Common myeloid progenitor, CD34-positive (primary cell): ENCODE measurements around the gene RSBN1L.
A peak's percentile ranks its signal among the peaks of the same experiment; 100 is the strongest.

ENCODE experiments used
- CTCF ChIA-PET: fragments of 350-600 bp; sonication (Branson Sonifier 250); formaldehyde crosslinking; loops from one replicate; lab custom pipeline; 2021; ENCODE audit warnings: antibody characterized with exemption; lab: Charles Lee
- POLR2A ChIA-PET: fragments of 350-600 bp; sonication (Branson Sonifier 250); formaldehyde crosslinking; loops from one replicate; lab custom pipeline; 2021; ENCODE audit warnings: antibody characterized with exemption; lab: Charles Lee
- DNase-seq, 3 donors: peaks; one replicate each; pipeline versions ENCODE4 v3.0.0 to v3.0.0-alpha.2; 2013
- H3K27ac ChIP-seq, 2 experiments: 1 replicate in 1 of 2; 2 replicates in 1 of 2; pipeline ENCODE4 v1.7.0; 2013; ENCODE audit warnings: inconsistent platforms in 2 of 2, low read length in 2 of 2, mild to moderate bottlenecking in 2 of 2, low read depth in 1 of 2, moderate library complexity in 1 of 2; ENCODE audit not compliant: severe bottlenecking in 2 of 2, insufficient read depth in 1 of 2, poor library complexity in 1 of 2
- H3K27me3 ChIP-seq, 5 experiments: replicated peaks in 2 of 5; 1 replicate in 3 of 5; 2 replicates in 2 of 5; pipeline versions ENCODE4 v1.6.1 to v1.7.0; 2013; ENCODE audit warnings: low read length in 4 of 5, mild to moderate bottlenecking in 2 of 5, moderate library complexity in 2 of 5, inconsistent platforms in 1 of 5; ENCODE audit not compliant: insufficient read depth in 5 of 5, control insufficient read depth in 4 of 5
- H3K36me3 ChIP-seq, 4 experiments: 1 replicate in 2 of 4; 2 replicates in 2 of 4; pipeline versions ENCODE4 v1.6.1 to v1.7.0; 2013; ENCODE audit warnings: low read length in 3 of 4, control low read depth in 1 of 4, mild to moderate bottlenecking in 1 of 4; ENCODE audit not compliant: control insufficient read depth in 4 of 4, insufficient read depth in 4 of 4
- H3K4me1 ChIP-seq, 4 experiments: 1 replicate in 3 of 4; 2 replicates in 1 of 4; pipeline versions ENCODE4 v1.6.1 to v1.7.1; 2013; ENCODE audit warnings: low read length in 3 of 4, mild to moderate bottlenecking in 3 of 4, control low read depth in 1 of 4, inconsistent platforms in 1 of 4, moderate library complexity in 1 of 4; ENCODE audit not compliant: control insufficient read depth in 4 of 4, insufficient read depth in 4 of 4; ENCODE audit errors: control extremely low read depth in 1 of 4
- H3K4me3 ChIP-seq, 7 experiments: 1 replicate in 4 of 7; 2 replicates in 3 of 7; pipeline versions ENCODE4 v1.5.1 to v1.7.0; 2013; ENCODE audit warnings: mild to moderate bottlenecking in 7 of 7, low read length in 6 of 7, moderate library complexity in 6 of 7, inconsistent platforms in 2 of 7, low read depth in 2 of 7, control low read depth in 1 of 7; ENCODE audit not compliant: insufficient read depth in 4 of 7, control insufficient read depth in 1 of 7; ENCODE audit errors: extremely low read depth in 1 of 7
- H3K9me3 ChIP-seq, 5 experiments: 1 replicate in 4 of 5; 2 replicates in 1 of 5; pipeline versions ENCODE4 v1.6.1 to v1.7.1; 2013; ENCODE audit warnings: low read length in 4 of 5, mild to moderate bottlenecking in 2 of 5, inconsistent platforms in 1 of 5, low read depth in 1 of 5, moderate library complexity in 1 of 5; ENCODE audit not compliant: control insufficient read depth in 4 of 5, insufficient read depth in 2 of 5; ENCODE audit errors: control extremely low read depth in 1 of 5
- WGBS: methylation state at CpG from one replicate; pipeline ENCODE4 v1.1.5; 2013; ENCODE audit not compliant: insufficient coverage; 5-methylcytosine and 5-hydroxymethylcytosine counted together

RSBN1L gene

DNA sequence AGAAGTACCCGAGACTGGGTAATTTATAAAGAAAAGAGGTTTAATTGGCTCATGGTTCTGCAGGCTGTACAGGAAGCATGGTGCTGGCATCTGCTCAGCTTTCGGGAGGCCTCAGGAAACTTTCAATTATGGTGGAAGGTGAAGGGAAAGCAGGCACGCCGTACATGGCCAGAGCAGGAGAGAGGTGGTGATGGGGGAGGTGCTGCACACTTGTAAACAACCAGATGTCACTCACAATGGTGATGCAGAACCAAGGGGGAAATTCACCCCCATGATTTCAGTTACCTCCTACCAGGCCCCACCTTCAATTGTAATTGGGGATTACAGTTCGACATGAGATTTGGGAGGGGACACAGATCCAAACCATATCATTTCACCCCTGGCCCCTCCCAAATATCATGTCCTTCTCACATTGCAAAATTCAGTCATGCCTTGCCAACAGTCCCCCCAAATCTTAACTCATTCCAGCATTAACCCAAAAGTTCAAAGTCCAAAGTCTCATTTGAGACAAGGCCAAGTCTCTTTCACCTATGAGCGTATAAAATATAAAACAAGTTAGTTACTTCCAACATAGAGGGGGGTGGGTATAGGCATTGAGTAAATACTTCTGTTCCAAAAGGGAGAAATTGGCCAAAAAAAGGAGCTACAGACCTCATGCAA lies 50.0 kb downstream of the RSBN1L start:
- POLR2A ChIA-PET = no interaction called here
- H3K27me3 ChIP-seq = no peaks in the 10 kb centered on the region
- H3K9me3 ChIP-seq = peaks cover 0 to 3% (median 0%) of the 10 kb centered on the region in 5 experiments
- H3K36me3 ChIP-seq = peaks cover 5 to 19% (median 11%) of the 10 kb centered on the region in 4 experiments
- H3K4me1 ChIP-seq = peaks cover 0 to 10% (median 7%) of the 10 kb centered on the region in 4 experiments
- DNase-seq = no peak
- no peak overlapping the region for H3K4me3 ChIP-seq
- CTCF ChIA-PET = interaction anchor here (0.9 to 1.6 kb wide), 7 partner anchors 9 to 94 kb away, joined by 3 to 4 read pairs (median 3); partner anchors contain the start of gene RSBN1L
- 98% methylated on average over 5 of the region's 6 CpGs for WGBS
- no peak overlapping the region for H3K27ac ChIP-seq

GRCh38 chr7:77746824-77747165 lies 50.5 kb downstream of the RSBN1L start:
- CTCF ChIA-PET = interaction anchor here (0.9 to 1.4 kb wide), 6 partner anchors 10 to 95 kb away, joined by 3 to 4 read pairs (median 3); partner anchors contain the start of gene RSBN1L
- Histone ChIP-seq H3K27me3 (no peaks in the 10 kb centered on the region), H3K4me1 (peaks cover 4 to 15% (median 12%) of the 10 kb centered on the region in 4 experiments), H3K36me3 (peaks cover 5 to 19% (median 11%) of the 10 kb centered on the region in 4 experiments), H3K9me3 (peaks cover 0 to 3% (median 0%) of the 10 kb centered on the region in 5 experiments), H3K27ac (no peak overlapping the region), H3K4me3 (no peak overlapping the region)
- POLR2A ChIA-PET = no interaction called here
- no CpG with 5 or more reads among the region's 2 CpGs for WGBS
- no peak for DNase-seq

DNA sequence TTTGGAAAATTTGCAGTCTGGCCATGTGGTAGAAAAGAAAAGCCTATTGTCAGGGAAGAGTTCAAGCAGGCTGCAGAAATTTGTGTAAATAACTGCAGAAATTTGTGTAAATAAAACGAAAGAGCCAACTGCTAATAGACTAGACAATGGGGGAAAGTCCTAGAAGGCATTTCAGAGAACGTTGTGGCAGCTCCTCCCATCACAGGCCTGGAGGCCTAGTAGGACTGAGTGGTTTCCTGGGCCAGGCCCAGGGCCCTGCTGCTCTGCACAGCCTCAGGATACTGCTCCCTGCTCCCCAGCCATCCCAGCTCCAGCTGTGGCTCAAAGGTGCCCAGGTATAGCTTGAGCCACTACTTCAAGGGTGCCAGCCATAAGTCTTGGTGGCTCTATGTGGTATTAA lies 50.9 kb downstream of the RSBN1L start:
- peaks cover 0 to 3% (median 0%) of the 10 kb centered on the region in 5 experiments for H3K9me3 ChIP-seq
- H3K4me3 ChIP-seq = no peak overlapping the region
- no peak overlapping the region for H3K27ac ChIP-seq
- ChIA-PET CTCF (interaction anchor here (0.6 to 1.3 kb wide), 5 partner anchors 10 to 51 kb away, joined by 3 to 4 read pairs (median 3); partner anchors contain the start of gene RSBN1L), POLR2A (no interaction called here)
- H3K27me3 ChIP-seq = no peaks in the 10 kb centered on the region
- DNase-seq = no peak
- peaks cover 5 to 18% (median 14%) of the 10 kb centered on the region in 4 experiments for H3K4me1 ChIP-seq
- peaks cover 5 to 19% (median 11%) of the 10 kb centered on the region in 4 experiments for H3K36me3 ChIP-seq
- WGBS = 96% methylated on average over 2 of the region's 2 CpGs

GRCh38 chr7:77747718-77748117 lies 51.5 kb downstream of the RSBN1L start:
- POLR2A ChIA-PET = no interaction called here
- peaks cover 5 to 19% (median 9%) of the 10 kb centered on the region in 4 experiments for H3K36me3 ChIP-seq
- H3K27me3 ChIP-seq = no peaks in the 10 kb centered on the region
- CTCF ChIA-PET = interaction anchor here (0.6 to 1.2 kb wide), 4 partner anchors 11 to 52 kb away, joined by 3 to 4 read pairs (median 3); partner anchors contain the start of gene RSBN1L
- DNase-seq = no peak
- no peak overlapping the region for H3K4me3 ChIP-seq
- no peak overlapping the region for H3K27ac ChIP-seq
- 50% methylated on average over 1 of the region's 1 CpG for WGBS
- H3K4me1 ChIP-seq = peaks cover 8 to 23% (median 19%) of the 10 kb centered on the region in 4 experiments
- peaks cover 0 to 3% (median 0%) of the 10 kb centered on the region in 5 experiments for H3K9me3 ChIP-seq

DNA sequence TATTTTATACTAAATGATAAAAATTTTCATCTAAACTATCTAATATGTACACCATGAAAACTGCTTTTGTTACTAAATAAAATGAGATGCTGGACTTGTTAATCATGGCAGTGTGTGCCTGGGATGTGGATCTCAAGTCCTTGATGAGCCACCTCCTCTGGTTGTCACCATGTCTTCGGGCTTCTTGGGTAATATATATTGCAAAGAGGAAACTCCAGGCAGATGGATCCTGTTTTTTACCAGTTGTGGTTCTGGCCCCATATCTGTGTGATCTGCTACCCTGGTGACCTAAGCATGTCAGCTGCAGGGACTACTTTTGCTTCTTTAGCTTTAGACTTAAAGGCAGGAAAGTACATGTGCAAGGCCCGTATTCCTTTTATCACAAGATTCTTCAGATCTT lies 55.8 kb downstream of the RSBN1L start:
- ChIA-PET CTCF (interaction anchor here (1.0 to 6.3 kb wide), 6 partner anchors 10 to 93 kb away, joined by 3 to 69 read pairs (median 4); partner anchors contain the start of gene RSBN1L), POLR2A (interaction anchor here (1.2 kb wide), 1 partner anchor 37 kb away, joined by 3 read pairs; no protein-coding TSS in a partner anchor)
- peak; percentile 93 to 99 (median 98) for DNase-seq

DNA sequence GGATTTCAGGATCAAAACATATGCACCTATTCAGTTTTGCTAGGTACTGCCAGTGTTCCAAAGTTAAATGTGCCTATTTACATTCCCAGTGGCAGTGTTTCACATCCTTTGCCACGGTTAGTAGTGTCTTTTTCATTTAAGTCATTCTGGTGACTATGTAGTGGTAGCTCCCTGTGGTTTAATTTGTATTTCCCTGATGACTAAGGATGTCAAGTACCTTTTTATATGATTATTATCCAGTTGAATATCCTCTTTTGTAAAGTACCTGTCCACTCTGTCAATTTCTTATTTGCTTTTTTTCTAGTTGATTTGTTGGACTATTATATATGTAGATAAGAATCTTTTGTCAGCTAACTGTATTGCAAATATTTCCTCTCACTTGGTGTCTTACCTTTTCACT lies 56.9 kb downstream of the RSBN1L start:
- peaks cover 28 to 47% (median 44%) of the 10 kb centered on the region in 4 experiments for H3K4me1 ChIP-seq
- no CpG with 5 or more reads among the region's 1 CpG for WGBS
- peak in 2 of 3 donors; percentile 61 to 74 for DNase-seq
- H3K27me3 ChIP-seq = no peaks in the 10 kb centered on the region
- H3K9me3 ChIP-seq = no peaks in the 10 kb centered on the region
- peak overlapping the region; percentile 56 to 83 for H3K27ac ChIP-seq
- peak overlapping the region in 2 of 7 experiments; percentile 8 to 14 for H3K4me3 ChIP-seq
- CTCF ChIA-PET = interaction anchor here (0.9 to 6.3 kb wide), 10 partner anchors 9 to 102 kb away, joined by 3 to 69 read pairs (median 5); partner anchors contain the start of gene RSBN1L
- POLR2A ChIA-PET = interaction anchor here (1.2 kb wide), 1 partner anchor 38 kb away, joined by 3 read pairs; no protein-coding TSS in a partner anchor
- H3K36me3 ChIP-seq = peaks cover 2 to 12% (median 6%) of the 10 kb centered on the region in 4 experiments

More for the DNA sequence above, 55.8 kb downstream of the RSBN1L start:
- Histone ChIP-seq H3K4me3 (peak overlapping the region in 3 of 7 experiments; percentile 32 to 55 (median 49)), H3K9me3 (peaks cover 0 to 3% (median 0%) of the 10 kb centered on the region in 5 experiments), H3K27ac (peak overlapping the region; percentile 69 to 83), H3K36me3 (peaks cover 2 to 10% (median 7%) of the 10 kb centered on the region in 4 experiments), H3K4me1 (peaks cover 24 to 43% (median 39%) of the 10 kb centered on the region in 4 experiments), H3K27me3 (no peaks in the 10 kb centered on the region)
- WGBS = no CpG with 5 or more reads among the region's 2 CpGs
